Colon (tissue), 2 donors: ENCODE measurements around the gene B9D1.
A peak's percentile ranks its signal among the peaks of the same experiment; 100 is the strongest.

Experiments used
- FAIRE-seq: peaks from 2 replicates; lab custom pipeline; 2012; peaks lifted over from hg19 to GRCh38; lab: Jason Lieb, UNC
- donor health status: control.
- donor health status: control.

The B9D1 gene

DNA sequence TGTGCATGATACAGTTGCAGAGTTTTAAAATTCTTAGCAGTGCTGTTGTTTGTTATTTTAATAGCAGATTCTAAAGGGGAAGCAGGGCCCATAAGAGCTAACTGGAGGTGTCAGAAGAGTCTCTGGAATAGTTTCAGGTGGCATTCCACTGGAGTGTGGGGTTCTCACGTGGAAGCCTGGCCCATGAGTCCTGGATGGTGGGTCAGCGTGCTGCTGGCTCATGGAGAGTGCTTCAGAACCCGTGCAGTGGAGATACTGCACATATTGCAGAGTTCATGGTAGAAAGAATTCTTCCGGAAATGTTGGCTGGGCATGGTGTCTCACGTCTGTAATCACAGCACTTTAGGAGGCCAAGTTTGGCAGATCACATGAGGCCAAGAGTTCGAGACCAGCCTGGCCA lies 43.9 kb downstream of the B9D1 start:
- no peak for FAIRE-seq

DNA sequence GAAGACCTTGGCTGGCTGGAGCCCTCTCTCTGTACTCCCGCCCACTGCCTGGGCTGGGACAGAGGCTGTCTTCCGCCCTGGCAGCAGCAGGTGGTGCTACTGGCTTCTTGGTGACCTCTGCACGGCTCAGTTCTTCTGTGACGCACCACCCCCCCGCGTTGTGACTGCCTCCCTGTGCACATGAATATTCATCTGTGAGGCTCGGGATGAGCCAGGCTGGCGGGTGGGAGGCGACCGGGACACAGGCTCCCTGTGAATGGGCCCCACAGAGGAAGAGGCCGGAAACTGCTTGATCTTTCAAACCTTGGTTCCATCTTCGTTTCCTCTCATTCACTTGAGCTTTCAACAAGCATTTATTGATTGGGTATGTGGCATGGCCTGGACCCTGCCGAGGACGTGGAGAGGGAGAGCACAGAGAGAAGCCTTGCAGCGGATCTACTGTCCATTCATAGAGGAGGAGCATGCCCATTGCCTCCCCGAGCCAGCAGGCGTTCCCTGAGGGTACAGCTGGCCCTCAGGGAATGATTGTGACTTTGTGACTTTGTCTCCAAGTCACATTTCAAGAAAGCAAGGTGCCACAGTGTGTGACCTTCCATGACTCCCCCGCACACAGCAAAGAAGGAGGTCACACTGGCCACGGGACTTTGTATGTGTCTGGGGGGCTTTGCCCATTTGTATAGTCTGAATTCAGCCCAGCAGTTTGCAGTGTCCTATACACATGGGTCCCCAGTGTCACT lies 45.0 kb downstream of the B9D1 start:
- no peak for FAIRE-seq

DNA sequence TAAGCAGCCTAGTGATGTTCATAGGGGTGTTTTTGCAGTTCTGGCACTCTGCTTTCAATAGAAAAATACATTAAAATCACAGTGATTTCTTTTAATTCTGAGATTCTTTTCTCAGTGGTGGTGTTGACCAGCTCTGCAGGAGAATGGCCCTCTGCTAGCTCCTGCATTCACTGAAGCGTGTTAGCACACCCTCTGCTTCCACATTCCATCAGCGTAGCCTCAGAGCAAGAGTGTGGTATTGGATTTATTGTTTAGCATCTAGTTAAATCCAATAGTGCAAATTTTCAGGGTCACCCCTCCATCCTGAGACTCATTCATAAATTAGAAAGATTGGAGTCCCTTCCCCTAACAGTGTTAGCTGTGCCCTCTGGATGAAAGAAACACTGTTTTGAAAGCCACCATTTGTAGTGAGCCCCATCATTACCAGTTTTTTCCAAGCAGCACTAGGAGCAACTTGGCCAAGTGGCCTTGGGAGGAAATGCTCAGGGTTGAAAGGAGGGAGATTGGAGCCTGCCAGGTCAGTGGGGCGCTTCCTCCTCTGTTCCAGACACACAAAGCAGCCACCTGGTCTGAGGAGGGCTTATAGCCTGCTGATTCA lies 45.7 kb downstream of the B9D1 start:
- no peak for FAIRE-seq

- FAIRE-seq: no peak
Observed at GRCh38 chr17:19315104-19315503, 47.4 kb downstream of the B9D1 start.

- FAIRE-seq: no peak
Observed at GRCh38 chr17:19313746-19314651, 48.5 kb downstream of the B9D1 start.

DNA sequence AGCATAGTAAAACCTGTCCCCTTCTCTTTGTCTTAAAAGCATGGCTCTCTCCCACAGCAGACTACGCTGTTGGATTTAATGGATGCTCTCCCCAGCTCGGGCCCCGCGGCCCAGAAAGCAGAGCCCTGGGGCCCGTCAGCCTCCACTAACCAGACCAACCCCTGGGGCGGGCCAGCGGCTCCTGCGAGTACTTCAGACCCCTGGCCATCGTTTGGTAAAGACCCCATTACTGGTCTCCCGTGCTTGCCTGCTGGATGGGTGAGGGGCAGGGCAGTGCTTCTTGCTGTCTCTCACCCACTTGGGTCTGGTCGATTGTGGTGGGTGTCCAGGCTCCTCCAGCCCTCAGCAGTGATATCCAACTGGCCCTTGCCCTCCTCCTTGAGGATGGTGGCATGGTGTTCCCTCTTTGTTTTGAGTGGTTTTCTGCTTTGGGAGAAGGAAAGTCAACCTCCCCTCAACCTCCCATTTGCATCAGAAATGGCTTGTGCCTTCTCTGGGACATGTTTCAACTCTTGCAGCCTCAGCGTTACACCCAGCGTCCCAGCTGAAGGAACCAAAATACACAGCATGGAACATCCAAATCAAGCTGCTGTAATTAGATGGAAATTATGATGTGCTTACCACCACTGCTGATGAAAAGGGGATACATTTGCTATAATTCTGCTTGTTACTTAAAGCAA lies 49.3 kb downstream of the B9D1 start:
- FAIRE-seq: no peak

GRCh38 chr17:19312406-19312805 lies 50.1 kb downstream of the B9D1 start:
- no peak for FAIRE-seq

DNA sequence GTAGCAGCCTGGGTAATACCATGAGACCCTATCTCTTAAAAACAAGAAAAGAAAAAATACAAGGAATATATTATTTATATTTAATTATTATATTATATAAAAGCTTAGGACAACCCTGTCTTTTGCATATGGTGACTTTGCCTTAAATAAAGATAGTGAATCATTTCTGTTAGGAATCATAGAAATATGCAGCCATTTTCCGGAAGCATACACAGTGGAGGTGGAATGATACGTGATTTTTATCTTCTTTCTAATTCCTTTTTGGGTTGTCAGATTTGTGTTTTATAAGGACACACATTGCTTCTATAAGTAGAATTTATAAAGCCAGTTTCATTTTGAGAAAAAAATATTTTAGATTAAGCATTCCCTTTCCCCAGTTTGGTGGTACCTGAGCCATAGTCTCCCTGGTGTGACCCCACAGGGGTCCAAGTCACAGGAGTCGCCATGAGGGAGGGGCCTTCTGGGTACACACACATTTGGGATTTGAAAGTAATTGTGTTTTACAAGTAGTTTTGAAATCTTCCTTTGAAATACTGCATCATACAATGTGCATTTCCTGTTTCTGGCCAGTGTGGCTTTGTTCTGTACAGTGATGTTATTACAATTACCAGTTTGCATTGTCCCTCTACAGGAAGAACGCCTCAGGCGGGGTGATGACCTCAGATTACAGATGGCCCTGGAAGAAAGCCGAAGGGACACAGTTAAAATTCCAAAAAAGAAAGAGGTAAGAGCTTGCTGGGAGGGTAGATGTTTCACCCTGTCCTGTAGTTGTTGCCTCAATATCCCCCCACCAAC lies 50.9 kb downstream of the B9D1 start:
- peak; percentile 28 for FAIRE-seq

GRCh38 chr17:19311016-19311415 lies 51.5 kb downstream of the B9D1 start:
- no peak for FAIRE-seq

DNA sequence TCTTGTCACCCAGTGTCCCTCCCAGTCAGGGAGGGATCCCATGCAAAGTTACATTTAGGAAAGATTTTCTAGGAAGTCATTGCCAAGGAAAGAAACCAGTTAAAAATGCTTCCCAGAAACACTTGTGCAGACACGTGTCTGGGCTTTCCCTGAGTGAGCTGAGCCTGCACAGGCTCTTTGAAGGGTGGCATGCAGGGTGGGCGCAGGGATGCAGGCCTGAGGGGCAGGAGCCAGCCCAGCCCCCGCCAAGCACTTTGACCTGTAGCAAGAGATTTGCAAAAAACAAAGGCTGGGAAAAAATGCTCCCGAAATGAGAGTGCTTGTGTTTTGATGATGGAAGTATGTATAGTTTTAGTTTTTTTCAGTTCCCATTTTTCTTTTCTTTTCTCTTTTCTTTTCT lies 52.4 kb downstream of the B9D1 start:
- no peak for FAIRE-seq

- FAIRE-seq: no peak
Observed at GRCh38 chr17:19309701-19310100, 52.8 kb downstream of the B9D1 start.

GRCh38 chr17:19308398-19308797 lies 54.1 kb downstream of the B9D1 start:
- no peak for FAIRE-seq

DNA sequence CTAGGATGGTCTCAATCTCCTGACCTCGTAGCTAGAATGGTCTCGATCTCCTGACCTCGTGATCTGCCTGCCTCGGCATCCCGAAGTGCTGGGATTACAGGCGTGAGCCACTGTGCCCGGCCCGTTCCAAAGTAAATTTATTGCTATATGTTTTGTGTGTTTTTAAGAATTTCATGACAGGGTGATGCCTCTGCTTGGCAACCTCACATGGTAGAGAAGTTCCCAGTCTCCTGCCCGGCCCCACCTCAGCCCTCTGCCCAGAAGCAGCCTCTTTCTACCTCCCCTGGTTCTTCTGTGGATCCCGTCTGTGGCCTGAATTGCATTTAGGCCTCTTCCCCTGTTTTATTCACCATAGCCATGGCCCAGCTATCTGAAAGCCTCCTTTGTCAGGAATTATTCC lies 55.0 kb downstream of the B9D1 start:
- FAIRE-seq: no peak

DNA sequence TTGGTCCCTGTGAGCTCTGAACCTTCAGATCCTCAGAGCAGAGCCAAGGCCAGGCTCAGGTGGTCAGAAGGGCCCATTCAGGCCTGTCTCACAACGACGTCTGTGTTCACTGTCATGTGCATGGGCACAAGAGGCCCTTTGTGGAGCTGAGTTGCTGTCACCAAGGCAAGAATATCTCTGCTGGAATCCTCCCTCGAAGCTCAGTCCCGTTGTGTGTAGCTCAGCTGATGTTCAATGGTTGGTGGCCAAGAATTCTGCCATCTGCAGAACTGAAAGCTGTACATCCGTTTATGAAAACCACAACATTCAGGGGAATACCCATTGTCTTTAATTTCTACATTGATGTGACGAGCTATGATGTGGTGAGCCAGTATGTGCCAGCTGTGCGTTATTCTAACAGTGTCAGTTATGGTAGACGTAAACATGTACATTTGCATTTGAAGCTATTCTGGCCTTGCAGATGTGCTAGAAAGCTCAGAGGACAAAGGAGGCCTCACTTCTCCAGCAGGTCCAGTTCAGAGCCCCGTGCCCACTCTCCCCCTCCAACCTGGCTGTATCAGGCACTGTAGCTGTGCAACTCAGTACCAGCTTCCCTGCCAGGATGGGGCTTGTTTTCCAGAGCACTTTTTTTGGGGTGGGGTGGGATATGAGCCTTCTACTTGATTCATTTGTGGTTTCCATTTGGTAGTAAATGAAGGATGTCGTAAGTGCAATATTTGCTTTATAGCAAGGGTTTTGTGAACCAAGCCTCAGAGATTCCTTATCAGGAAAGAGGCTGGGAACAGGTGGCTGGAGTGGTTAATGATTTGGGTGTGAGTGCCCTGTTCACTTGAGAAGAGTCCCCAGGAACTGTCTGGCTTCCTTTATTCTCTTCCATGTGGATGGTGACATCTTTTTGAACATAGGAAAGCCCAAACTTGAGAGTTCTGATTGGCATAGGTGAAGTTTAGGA lies 56.1 kb downstream of the B9D1 start:
- no peak for FAIRE-seq

- FAIRE-seq: no peak
Observed at GRCh38 chr17:19305761-19306159, 56.8 kb downstream of the B9D1 start.

GRCh38 chr17:19305256-19305655 lies 57.3 kb downstream of the B9D1 start:
- FAIRE-seq: no peak

GRCh38 chr17:19304751-19305150 lies 57.8 kb downstream of the B9D1 start:
- FAIRE-seq: no peak

DNA sequence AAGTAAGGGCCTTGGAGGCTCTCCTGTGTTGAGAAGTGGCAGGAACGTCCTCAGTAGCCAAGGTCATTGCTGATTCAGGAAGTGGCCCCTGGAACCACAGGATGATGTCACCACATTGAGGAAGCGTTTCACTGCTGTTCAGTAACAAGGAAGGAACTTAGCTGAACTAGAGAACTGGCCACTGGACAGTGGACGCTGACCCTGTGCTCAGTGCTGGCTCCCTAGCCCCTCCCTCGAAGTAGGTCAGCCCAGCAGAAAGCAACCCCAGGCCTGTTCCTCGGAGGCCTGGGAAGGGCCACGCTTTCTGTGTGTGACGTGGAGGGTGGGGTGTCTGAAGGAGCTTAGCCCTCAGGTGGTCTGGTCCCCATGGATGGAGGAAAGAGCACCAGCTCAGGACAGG lies 58.3 kb downstream of the B9D1 start:
- FAIRE-seq: no peak

- FAIRE-seq: no peak
Observed at GRCh38 chr17:19303367-19303776, 59.2 kb downstream of the B9D1 start.

DNA sequence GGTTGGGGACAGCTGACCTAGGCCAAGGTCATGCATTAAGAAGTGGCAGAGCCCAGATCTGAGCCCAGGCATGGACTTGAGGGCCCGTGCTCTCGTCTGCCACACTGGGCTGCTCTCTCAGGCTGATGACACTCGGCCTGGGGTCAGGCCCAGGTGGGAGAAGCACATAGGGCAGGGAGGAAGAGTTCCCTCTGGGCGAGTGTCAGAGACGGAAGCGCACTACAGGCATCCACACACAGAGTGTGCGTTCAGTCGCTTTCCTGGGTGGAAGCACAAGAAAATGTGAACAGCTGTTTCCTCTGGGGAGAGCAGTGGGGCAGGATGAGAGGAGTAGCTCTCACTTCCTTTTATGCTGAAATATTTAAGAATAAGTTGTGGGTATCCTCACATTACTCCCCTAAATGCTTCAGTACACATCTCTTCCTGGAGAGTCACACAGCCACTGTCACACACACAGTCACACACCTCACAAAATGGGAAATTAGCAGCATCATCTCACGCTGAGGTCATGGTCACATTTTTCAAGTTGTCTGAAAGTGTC lies 59.7 kb downstream of the B9D1 start:
- no peak for FAIRE-seq
